HEK293 (cell line): ENCODE data around the gene PEX3.

ENCODE experiments used
- CTCF ChIA-PET: fragments of 350-600 bp; formaldehyde crosslinking; extraction: SDS; loops from one replicate; lab custom pipeline; 2021; ENCODE audit warnings: antibody characterized with exemption; lab: Yijun Ruan, JAX
- POLR2A ChIA-PET: fragments of 300-600 bp; formaldehyde crosslinking; extraction: SDS; loops from one replicate; lab custom pipeline; 2020; ENCODE audit warnings: antibody characterized with exemption, inconsistent platforms; lab: Yijun Ruan, JAX
- H3K27ac ChIP-seq: fragments of 200-500 bp; sonication (Bioruptor generic); 2 replicates; pipeline ENCODE4 v1.5.1; 2014; ENCODE audit warnings: low read depth, low read length, control low read depth, inconsistent platforms; ENCODE audit errors: extremely low read depth
- H3K36me3 ChIP-seq, 2 experiments: fragments of 200-500 bp in 1 of 2; sonication (Bioruptor generic) in 1 of 2; 1 replicate in 1 of 2; 2 replicates in 1 of 2; pipeline ENCODE4 v1.5.1; 2014 to 2017; ENCODE audit warnings: inconsistent platforms in 2 of 2, low read length in 2 of 2; ENCODE audit not compliant: control insufficient read depth in 2 of 2, insufficient read depth in 1 of 2
- H3K4me1 ChIP-seq: fragments of 200-500 bp; sonication (Bioruptor generic); 2 replicates; pipeline ENCODE4 v1.5.1; 2014; ENCODE audit warnings: mild to moderate bottlenecking, low read length, inconsistent platforms; ENCODE audit not compliant: control insufficient read depth, insufficient read depth
- H3K4me3 ChIP-seq: 2 replicates; pipeline ENCODE4 v1.5.1; 2011; ENCODE audit warnings: low read depth, mild to moderate bottlenecking, control low read depth, low read length, moderate library complexity
- H3K9me3 ChIP-seq: fragments of 200-500 bp; sonication (Bioruptor generic); 2 replicates; pipeline ENCODE4 v1.5.1; 2014; ENCODE audit warnings: low read depth, low read length, inconsistent platforms; ENCODE audit not compliant: control insufficient read depth, insufficient read depth
- EGR2 ChIP-seq: fragments of 450-650 bp; formaldehyde crosslinking; IDR thresholded peaks from 2 replicates; pipeline ENCODE4 v1.5.1; 2016; ENCODE audit warnings: low read depth, missing biosample characterization, missing genetic modification characterization
- KLF16 ChIP-seq: fragments of 450-650 bp; formaldehyde crosslinking; IDR thresholded peaks from 2 replicates; pipeline ENCODE4 v1.5.1; 2017; ENCODE audit warnings: missing biosample characterization, missing genetic modification characterization
- MEIS1 ChIP-seq: sonication (generic); formaldehyde crosslinking; IDR thresholded peaks from 2 replicates; pipeline ENCODE4 v1.8.1; 2022; ENCODE audit warnings: missing genetic modification reagents, mild to moderate bottlenecking, borderline replicate concordance
- PBX3 ChIP-seq: sonication (generic); formaldehyde crosslinking; IDR thresholded peaks from 2 replicates; pipeline ENCODE4 v1.8.1; 2022; ENCODE audit warnings: mild to moderate bottlenecking, moderate library complexity, missing genetic modification reagents
- REST ChIP-seq: fragments of 450-650 bp; formaldehyde crosslinking; IDR thresholded peaks from 2 replicates; pipeline ENCODE4 v1.5.1; 2016; ENCODE audit warnings: missing biosample characterization, missing genetic modification characterization
- SP3 ChIP-seq: fragments of 450-650 bp; formaldehyde crosslinking; IDR thresholded peaks from 2 replicates; pipeline ENCODE4 v1.5.1; 2016; ENCODE audit warnings: missing biosample characterization, missing genetic modification characterization
- ZEB2 ChIP-seq: fragments of 450-650 bp; formaldehyde crosslinking; IDR thresholded peaks from 2 replicates; pipeline ENCODE4 v1.5.1; 2016; ENCODE audit warnings: missing biosample characterization, missing genetic modification characterization
- ZNF157 ChIP-seq: fragments of 450-650 bp; formaldehyde crosslinking; IDR thresholded peaks from 2 replicates; pipeline ENCODE4 v1.5.1; 2016; ENCODE audit warnings: missing biosample characterization, missing genetic modification characterization
- ZNF549 ChIP-seq: fragments of 450-650 bp; IDR thresholded peaks from 2 replicates; pipeline ENCODE4 v1.5.1; 2018; ENCODE audit warnings: missing biosample characterization, missing genetic modification characterization, mild to moderate bottlenecking, inconsistent platforms, moderate library complexity
- ZNF639 ChIP-seq: fragments of 450-650 bp; formaldehyde crosslinking; IDR thresholded peaks from 2 replicates; pipeline ENCODE4 v1.5.1; 2016; ENCODE audit warnings: missing biosample characterization, missing genetic modification characterization
- ZNF664 ChIP-seq: fragments of 450-650 bp; formaldehyde crosslinking; IDR thresholded peaks from 2 replicates; pipeline ENCODE4 v1.5.1; 2016; ENCODE audit warnings: missing biosample characterization, missing genetic modification characterization
- ZNF670 ChIP-seq: fragments of 450-650 bp; formaldehyde crosslinking; IDR thresholded peaks from 2 replicates; pipeline ENCODE4 v1.5.1; 2016; ENCODE audit warnings: missing biosample characterization, missing genetic modification characterization, low read depth
- ZSCAN23 ChIP-seq: fragments of 450-650 bp; formaldehyde crosslinking; IDR thresholded peaks from 2 replicates; pipeline ENCODE4 v1.5.1; 2016; ENCODE audit warnings: missing biosample characterization, missing genetic modification characterization
- ZXDB ChIP-seq: fragments of 450-650 bp; formaldehyde crosslinking; IDR thresholded peaks from 2 replicates; pipeline ENCODE4 v1.5.1; 2016; ENCODE audit warnings: missing biosample characterization, missing genetic modification characterization

Gene PEX3

GRCh38 chr6:143478479-143479062, 28.0 kb downstream of the PEX3 start:
- no peak overlapping the region for H3K27ac ChIP-seq
- H3K4me1 ChIP-seq, result no peaks in the 10 kb centered on the region
- no peak overlapping the region for H3K4me3 ChIP-seq
- CTCF ChIA-PET, result interaction anchor here (0.6 to 1.2 kb wide), 2 partner anchors 246 to 1734 kb away, joined by 4 to 6 read pairs; no protein-coding TSS in a partner anchor
- peaks cover 4 to 45% of the 10 kb centered on the region in 2 experiments for H3K36me3 ChIP-seq
- TF ChIP-seq REST (tag by site-specific recombination) (no peak), MEIS1 (CRISPR knock-in tag) (no peak), ZNF664 (no peak), EGR2 (tag by site-specific recombination) (no peak)
- TF ChIP-seq, all 188 proteins: peak for 0
- no peaks in the 10 kb centered on the region for H3K9me3 ChIP-seq
- POLR2A ChIA-PET, result no interaction called here

- no peaks in the 10 kb centered on the region for H3K9me3 ChIP-seq
- POLR2A ChIA-PET, result no interaction called here
- no peak overlapping the region for H3K27ac ChIP-seq
- H3K36me3 ChIP-seq, result peaks cover under 1 to 20% of the 10 kb centered on the region in 2 experiments; a peak in 2 of 3 replicates
- no peaks in the 10 kb centered on the region for H3K4me1 ChIP-seq
- TF ChIP-seq ZNF639 (tag by site-specific recombination) (no peak), ZSCAN23 (tag by site-specific recombination) (no peak), ZNF549 (no peak), ZXDB (tag by site-specific recombination) (no peak), PBX3 (no peak), ZNF157 (tag by site-specific recombination) (no peak), ZNF670 (no peak), SP3 (tag by site-specific recombination) (no peak), ZEB2 (no peak), KLF16 (tag by site-specific recombination) (no peak), REST (tag by site-specific recombination) (no peak)
- TF ChIP-seq, all 188 proteins: peak for 0
- no peak overlapping the region for H3K4me3 ChIP-seq
- CTCF ChIA-PET, result interaction anchor here (1.8 kb wide), 1 partner anchor 12 kb away, joined by 6 read pairs; no protein-coding TSS in a partner anchor
These were observed 32.0 kb downstream of the PEX3 start for GRCh38 chr6:143482593-143482992.
